OCI-LY3 (cell line): Measurements from ENCODE around the gene CYSLTR2.

ENCODE experiments used
- EZH2phosphoT487 ChIP-seq: fragments of 200-600 bp; shearing (Covaris generic); IDR thresholded peaks from 2 replicates; pipeline ENCODE4 v1.6.1; 2018; ENCODE audit warnings: antibody characterized with exemption, mixed run types, low read depth
- TF ChIP-seq, protein P1 (sequence below): fragments of 200-600, 300-600 bp; sonication (generic); IDR thresholded peaks from 2 replicates; pipeline ENCODE4 v1.5.1; 2014; ENCODE audit warnings: antibody characterized with exemption, low read length, low read depth

GRCh38 chr13:48726711-48727110 is 73.0 kb downstream of the CYSLTR2 start:
- TF ChIP-seq, protein P1, sequence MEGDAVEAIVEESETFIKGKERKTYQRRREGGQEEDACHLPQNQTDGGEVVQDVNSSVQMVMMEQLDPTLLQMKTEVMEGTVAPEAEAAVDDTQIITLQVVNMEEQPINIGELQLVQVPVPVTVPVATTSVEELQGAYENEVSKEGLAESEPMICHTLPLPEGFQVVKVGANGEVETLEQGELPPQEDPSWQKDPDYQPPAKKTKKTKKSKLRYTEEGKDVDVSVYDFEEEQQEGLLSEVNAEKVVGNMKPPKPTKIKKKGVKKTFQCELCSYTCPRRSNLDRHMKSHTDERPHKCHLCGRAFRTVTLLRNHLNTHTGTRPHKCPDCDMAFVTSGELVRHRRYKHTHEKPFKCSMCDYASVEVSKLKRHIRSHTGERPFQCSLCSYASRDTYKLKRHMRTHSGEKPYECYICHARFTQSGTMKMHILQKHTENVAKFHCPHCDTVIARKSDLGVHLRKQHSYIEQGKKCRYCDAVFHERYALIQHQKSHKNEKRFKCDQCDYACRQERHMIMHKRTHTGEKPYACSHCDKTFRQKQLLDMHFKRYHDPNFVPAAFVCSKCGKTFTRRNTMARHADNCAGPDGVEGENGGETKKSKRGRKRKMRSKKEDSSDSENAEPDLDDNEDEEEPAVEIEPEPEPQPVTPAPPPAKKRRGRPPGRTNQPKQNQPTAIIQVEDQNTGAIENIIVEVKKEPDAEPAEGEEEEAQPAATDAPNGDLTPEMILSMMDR, result no peak
- no peak for TF ChIP-seq EZH2phosphoT487
